Endothelial cell of hepatic sinusoid (primary cell): Measurements from ENCODE around the gene RPRD1B.
"Not testable (repeated sequence)": the region's sequence is repeated elsewhere in the genome, so short reads cannot be mapped to it uniquely, and the experiment has no call there.

Experiments used
- in situ Hi-C: cut with HindIII; loops from 2 replicates; pipeline ENCODE4 v1.10.0; 2017; ENCODE audit warnings: low sequenced_read_pairs

Gene RPRD1B

DNA sequence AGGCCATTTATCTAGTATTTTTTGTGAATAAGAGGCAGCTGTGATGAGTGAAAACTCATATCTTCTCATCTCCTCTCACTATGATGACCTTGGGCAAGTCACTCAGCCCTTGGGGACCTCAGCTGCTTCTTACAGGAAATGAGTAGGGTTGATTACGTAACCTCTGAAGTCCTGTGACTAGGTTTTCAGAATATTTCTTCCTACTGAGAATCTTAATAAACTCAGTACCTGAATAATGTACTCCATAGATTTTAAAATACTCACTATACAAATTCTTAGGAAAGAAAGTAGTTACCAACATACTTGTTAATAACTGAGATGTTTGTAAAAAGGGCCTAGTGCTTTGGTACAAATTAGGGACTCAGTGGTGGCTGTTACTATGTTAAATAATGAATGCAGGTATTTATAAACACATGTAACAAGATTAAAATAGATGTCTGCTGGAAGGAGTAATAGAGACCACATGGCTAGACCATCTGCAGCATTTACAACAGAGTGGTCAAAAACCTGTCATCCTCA, 60.9 kb downstream of the RPRD1B start:
- in situ Hi-C loops, result no loop called here

DNA sequence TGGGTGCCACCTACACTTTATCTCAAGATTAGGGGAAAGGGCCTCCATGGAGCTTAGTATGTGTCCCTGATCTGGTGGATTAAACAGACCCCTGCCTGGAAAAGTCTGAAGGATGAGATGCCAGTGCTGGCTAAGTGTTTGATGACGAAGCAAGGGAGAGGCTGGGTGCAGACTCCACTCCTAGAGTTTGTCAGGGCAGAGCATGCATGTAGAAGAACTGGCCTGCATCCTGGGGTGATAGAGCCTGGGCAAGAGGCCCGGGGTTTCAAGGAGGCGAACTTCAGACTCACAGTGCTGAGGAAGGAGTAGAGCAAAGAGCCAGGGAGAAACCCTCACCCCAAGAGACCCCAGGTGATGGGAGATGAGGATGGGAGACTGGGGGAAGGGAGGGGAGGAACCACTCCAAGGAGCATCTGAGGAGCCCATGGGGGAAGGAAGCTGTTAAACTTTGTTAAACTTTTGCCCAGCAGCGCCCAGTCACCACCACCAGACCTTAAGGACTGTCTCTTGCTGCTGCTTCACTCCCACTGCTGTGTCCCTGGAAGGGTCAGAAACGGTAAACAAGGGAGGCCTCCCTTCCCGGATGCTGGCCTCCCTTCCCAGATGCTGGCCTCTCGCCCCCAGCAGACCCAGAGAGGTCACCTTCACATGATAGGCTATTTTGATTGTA, 61.6 kb downstream of the RPRD1B start:
- in situ Hi-C loops, result no loop called here

DNA sequence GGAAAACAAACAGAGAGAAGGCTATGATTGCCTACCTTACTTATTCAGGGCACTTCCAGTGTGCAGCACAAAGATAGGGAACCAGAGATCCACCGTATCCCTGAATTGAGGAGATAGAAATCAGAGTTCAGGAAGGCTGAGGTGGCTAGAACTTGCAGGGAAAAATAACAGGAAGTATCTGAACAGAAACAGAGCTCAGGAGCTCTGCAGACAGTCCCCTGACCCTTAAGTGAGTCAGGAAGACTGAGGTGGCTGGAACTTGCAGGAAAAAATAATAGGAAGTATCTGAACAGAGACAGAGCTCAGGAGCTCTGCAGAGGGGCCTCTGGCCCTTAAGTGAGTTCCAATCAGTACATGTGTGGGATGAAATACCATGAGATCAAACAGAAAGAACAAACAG, 65.4 kb downstream of the RPRD1B start:
- in situ Hi-C loops, result no loop called here

DNA sequence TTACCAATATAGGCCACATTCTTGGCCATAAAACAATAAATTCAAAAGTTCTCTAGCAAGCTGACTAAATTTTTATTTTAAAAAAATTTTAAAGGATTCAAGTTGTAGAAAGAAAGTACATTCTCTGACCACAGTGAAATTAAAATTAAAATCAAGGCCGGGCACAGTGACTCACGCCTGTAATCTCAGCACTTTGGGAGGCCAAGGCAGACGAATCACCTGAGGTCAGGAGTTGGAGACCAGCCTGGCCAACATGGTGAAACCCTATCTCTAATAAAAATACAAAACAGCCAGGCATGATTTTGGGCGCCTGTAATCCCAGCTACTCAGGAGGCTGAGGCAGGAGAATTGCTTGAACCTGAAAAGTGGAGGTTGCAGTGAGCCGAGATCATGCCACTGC, 68.7 kb downstream of the RPRD1B start:
- in situ Hi-C loops, result not testable (repeated sequence)

DNA sequence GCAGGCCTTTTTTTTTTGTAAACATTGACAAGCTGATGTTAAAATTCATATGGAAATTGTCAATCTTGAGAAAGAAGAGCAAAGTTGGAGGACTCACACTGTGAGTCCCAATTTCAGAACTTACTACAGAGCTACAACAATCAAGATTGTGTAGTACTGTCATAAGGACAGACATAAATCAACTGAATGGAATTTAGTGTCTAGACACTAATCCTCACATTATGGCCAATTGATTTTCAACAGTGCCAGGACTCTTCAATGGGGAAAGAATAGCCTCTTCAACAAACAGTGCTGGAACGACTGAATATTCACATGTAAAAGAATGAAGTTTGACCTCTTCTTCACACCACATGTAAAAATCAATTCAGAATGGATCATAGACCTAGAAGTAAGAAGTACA, 70.7 kb downstream of the RPRD1B start:
- in situ Hi-C loops, result no loop called here

DNA sequence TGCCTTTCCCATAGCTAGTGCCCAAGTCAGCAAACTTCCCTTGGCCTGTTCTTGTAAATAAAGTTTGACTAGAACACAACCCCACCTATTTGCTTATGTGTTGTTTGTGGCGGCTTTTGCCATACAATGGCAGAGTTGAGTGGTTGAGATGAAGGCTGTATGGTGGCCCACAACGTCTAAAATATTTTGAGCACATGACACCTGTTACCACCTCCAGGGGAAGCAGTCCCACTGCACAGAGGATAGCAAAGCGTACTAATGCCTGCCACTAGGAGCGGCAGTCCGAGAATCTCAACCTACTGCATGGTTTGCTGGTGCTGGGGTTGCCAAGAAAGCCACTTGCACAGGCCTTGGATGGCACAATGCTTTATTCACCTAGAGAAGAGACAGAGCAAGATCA, 72.9 kb downstream of the RPRD1B start:
- in situ Hi-C loops, result no loop called here

DNA sequence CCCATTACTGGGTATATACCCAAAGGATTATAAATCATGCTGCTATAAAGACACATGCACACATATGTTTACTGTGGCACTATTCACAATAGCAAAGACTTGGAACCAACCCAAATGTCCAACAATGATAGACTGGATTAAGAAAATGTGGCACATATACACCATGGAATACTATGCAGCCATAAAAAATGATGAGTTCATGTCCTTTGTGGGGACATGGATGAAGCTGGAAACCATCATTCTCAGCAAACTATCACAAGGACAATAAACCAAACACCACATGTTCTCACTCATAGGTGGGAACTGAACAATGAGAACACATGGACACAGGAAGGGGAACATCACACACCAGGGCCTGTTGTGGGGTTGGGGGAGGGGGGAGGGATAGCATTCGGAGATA, 73.8 kb downstream of the RPRD1B start:
- in situ Hi-C loops, result not testable (repeated sequence)

DNA sequence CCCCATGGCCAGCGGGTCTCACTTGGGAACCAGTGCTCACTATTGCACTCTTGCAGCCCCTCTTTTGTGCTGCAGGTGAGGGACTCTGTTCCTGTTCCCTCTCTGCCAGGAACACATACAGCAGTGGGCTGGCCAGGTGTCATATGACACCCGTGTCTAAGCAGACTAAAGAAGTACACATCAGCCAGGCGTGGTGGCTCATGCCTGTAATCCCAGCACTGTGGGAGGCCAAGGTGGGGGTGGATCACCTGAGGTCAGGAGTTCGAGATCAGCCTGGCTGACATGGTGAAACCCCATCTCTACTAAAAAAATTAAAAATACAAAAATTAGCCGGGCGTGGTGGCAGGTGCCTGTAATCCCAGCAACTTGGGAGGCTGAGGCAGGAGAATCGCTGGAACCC, 74.4 kb downstream of the RPRD1B start:
- in situ Hi-C loops, result not testable (repeated sequence)

DNA sequence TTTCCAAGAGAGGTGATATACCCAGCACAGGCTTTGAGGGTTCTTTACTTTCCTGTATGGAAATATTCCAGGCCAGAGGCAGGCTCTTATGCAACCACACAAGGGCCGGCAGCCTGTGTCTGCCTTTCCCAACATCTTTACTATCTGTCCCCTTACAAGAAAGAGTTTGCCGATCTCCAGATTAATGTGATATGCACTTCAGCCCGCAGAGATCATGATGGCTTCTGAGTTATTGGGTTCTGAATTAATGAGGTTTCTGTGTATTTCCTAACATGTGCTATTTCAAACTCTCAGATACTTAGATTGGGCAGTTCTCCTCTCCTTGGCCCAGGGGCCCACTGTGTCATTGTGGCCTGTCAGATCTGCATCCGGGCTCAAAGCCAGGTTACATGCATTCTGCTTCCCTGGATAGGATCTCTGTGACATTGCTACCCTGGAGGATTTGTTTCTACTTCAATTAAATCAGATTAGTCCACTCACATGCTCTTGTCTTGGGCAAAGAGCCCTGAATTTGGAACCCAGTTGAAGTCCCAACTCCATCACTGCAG, 75.0 kb downstream of the RPRD1B start:
- in situ Hi-C loops, result no loop called here

DNA sequence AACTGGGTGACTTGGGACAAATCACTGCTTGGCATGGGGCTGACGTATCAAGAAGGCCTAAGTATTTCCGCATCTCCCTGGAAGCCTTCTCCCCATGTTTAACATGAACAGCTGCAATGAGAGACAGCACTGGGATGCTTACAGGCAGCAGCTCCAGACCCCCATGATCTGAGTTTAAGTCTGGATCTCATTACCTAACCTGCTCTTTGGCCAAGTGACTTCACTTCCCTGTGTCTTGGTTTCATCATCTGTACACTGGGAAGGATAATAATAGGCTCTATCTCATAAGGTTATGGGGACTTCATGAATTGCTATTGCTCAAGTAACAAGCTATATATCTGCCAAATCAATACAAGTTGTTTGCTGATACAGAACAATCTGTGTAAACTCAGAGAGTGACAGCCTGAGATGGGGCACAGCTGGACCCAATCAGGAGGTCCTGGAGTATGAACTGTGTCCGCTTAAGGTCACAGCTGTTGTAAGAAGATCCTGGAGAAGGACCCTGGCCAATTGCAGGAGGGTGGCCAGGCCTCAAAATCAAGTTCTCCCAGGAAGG, 75.5 kb downstream of the RPRD1B start:
- in situ Hi-C loops, result no loop called here

DNA sequence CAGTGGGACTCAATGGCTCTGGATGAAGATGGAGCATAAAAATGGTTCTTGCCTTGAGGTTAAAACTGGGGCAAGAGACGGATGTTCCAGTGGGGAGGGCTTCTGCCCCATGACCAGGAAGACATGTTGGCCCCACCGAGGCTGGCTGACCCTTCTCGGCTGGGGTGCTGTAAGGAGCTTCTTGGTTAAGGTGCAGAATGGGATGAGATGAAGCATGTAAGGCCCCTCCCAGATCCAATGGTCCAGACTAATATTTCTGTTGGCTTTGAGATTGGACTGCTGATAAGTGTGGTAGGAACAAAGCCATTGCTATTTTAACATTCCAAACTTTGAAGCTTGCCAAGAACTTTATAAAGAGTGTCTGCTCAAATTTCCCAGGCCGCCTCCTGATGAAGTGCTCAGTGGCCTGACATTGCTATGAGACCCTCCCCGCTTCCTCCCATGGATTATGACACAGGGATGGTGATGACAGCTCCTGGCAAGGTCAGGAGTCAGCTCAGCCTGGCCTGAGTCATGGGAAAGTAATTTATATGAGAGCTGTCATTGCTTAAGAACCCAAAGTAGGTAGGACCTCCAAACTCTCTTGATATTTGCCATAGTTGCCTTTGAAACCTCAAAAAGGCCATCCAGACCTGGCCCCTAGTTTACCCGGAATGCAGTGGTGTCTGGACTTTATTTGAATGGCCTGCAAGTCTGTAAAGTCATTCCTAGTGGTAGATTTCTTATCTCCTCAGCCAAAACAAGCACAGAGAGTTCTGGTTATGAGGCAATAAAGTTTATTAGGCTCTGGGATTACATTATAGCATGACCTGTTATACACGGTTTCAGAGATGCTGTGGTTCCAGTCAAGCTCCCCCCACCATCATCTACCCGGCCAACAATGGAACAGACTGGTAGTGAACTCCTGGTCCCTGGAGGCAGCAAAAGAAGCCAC, 76.3 kb downstream of the RPRD1B start:
- in situ Hi-C loops, result no loop called here

DNA sequence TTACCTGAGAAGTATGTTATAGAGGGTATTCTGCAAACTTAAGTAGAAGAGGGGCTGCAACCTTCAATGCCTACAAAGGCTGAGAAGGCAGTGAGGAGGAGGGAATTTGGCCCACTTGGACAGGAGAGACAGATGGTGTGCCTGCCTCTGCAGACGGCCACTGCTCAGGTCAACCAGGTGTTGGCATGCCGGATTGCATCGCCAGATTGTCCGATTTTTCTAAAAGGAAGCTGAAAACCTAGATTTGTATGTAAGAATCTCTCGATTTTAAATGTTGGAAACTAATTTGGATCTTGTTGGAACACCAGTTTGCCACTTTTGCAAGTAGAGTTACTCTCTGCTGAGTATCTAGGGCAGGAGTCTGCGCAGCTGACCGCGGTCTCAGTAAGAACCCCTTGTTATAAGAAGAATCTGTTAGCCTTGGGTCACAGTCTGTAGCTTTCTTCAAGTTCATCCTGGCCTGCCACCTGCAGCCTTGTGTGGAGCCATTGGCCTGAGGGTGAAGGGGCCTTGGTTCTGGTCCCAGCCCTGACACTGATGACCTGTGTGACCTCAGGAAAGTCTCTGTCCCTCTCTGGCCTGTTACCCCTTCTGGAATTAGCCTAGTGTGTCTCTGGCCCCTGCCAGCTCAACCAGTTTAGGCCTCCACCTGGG, 77.1 kb downstream of the RPRD1B start:
- in situ Hi-C loops, result no loop called here

DNA sequence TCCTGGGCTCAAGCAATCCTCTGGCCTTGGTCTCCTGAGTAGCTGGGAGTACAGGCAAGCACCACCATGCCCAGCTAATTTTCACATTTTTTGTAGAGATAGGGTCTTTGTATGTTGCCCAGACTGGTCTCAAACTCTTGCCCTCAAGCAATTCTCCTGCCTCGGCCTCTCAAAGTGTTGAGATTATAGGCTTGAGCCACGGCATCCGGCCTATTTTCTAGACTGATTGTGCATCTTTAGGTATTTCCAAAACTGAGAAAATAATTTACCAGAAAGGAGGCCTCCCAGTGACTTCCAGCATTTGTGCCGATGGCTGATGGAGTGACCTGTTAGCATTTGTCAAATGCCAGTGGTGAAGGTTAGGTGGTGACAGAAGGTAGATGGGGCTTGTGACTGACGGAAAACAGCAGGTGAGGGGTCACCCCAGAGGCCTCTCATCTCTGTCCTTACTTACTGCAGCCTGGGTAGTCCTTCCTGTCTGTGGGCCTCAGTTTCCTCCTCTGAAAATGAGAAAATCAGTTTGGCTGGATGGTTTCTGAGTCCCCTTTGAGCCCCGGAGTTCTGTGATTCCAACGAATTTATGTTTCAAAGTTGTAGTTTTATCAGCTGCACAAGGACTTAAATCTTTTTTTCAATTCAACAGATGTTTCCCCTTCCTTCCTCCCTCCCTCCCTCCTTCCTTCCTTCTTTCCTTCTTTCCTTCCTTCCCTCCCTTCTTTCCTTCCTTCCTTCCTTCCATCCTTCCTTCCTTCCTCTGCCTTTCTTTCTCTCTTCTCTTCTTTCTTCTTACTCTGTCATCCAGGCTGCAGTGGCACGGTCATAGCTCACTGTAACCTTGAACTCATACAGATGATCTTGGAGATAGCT, 78.1 kb downstream of the RPRD1B start:
- in situ Hi-C loops, result no loop called here

DNA sequence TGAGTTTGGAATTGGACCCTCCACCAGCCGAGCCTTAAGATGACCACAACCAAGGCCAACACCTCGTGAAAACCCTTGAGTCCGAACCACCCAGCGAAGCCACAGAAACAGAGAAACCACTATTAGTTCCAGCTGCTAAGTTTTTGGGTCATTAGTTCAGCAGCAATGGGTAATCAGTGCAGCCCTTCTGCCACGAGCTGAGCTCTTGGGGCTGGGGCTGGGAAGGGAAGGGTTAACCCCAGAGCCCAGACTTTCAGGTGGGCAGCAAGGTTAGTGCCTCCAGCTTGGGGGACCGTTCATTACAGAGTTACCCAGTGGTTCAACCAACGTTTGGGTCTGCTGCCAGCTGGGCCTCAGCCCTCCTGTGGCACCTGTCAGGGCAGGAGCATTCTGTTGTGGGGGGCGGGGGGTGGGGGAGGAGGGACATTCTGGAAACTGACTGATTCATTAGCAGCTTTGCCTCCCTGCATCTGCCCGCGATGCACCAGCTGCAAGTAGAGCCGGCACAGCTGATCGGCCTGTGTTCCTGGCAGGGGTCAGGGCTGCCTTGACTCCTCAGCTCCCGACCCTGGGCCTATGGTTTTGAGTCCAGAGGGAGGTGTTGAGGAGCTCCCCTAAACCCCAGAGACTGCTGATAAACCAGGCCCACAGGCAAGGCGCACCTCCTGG, 78.8 kb downstream of the RPRD1B start:
- in situ Hi-C loops, result no loop called here

DNA sequence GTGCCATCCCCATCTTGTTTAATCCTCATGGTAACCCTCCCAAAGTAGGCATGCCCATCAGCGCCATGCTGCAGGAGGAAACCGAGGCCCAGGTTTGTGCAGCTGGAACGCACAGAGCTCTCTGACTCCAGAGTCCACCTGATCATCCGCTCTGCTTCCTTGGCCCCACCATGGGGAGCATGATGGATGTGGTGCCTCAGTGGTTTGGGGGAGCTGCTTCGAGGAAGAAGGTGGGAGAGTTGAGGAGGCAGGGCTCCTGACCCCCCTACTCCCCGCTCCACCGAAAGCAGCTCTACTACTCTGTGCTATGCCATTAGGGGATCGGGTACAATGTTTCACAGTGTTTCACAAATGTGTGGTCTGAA, 79.4 kb downstream of the RPRD1B start:
- in situ Hi-C loops, result no loop called here

DNA sequence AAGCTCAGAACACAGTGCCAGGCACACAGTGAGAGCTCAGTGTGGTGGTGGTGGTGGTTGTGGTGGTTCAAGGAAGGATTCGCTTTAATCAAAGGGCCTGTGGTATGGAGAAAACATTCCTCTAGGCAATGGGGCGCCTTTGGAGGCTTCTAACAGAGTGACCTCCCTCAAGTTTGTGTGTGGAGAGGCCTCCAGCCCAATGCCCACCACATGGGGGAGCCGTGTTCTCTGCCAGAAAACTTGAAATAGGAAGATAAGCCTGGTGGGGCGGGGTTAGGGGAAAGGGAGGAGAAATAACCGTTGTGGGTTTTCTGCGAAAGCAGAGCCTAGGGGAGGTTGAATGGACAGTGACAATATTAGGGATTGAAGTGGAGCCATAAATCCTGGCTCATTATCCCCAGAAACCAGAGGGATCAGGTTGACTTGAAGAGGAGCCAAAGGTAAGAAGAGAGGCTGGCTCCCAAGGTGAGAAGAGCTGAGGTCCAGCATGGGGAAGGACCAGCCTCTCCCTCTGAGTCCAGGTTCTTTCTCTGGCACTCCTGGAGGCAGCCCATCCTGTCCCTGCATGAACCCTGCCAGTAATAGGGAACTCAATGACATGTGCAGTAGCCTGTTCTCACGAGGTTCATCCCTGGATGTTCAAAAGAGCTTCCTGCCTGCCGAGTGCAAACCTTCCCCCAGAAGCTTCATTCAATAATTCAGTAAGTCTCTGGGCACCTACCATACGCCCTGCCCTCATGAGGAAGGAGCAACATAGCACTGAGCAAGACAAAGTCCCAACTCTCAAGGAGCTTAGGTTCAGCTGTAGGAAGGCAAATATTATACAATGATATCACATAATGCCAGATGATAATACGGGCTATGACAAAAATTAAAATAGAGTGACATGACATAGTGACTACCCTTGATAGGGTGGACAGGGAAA, 80.1 kb downstream of the RPRD1B start:
- in situ Hi-C loops, result no loop called here

DNA sequence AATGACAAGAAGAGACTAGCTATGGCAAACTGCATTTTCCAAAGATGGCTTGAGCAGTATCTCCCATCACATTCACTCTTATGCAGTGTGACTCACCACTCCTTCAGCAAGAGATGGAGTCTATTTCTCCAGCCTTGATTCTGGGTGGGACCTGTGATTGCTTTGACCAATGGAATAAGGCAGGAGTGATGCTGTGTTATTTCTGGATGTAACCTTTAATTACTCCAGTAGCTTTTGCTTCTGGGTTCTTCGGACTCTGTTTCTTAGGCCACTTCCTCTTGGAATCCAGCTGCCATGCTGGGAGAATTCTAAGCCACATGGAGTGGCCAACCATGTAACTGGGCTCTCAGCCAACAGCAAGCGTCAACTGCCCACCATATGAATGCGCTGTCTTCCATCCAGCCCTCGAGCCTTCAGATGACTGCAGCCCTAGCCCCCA, 80.8 kb downstream of the RPRD1B start:
- in situ Hi-C loops, result no loop called here

DNA sequence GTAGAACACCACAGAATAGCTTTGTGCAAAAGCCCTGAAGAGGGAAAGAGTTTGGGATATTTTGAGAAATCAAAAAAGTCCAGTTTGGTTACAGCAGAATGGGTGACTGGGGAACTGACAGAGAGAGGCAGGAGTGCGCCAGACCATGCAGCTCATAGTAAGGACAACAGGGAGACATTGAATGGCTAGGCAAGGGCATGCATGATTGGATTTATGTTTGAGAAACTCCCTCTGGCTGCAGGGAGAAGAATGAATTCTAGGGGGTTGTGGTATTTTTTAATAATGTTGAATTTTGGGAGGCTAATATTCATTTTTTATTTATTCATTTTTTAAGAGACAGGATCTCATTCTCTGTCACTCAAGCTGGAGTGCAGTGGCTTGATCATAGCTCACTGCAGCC, 81.7 kb downstream of the RPRD1B start:
- in situ Hi-C loops, result no loop called here
